H1 (cell line): ENCODE measurements around the gene GFPT1. TPM values are rescaled to one million over a fixed set of nuclear protein-coding genes. Genes with fewer than 3 reads are reported as not detected.

ENCODE experiments used
- CTCF ChIA-PET: fragments of 300-600 bp; sonication (Branson Sonifier 250); formaldehyde crosslinking; loops from one replicate; lab custom pipeline; 2021; ENCODE audit not compliant: partially characterized antibody; lab: Charles Lee
- POLR2A ChIA-PET: fragments of 300-600 bp; sonication (Branson Sonifier 250); formaldehyde crosslinking; loops from one replicate; lab custom pipeline; 2021; ENCODE audit warnings: inconsistent platforms; ENCODE audit not compliant: partially characterized antibody; lab: Charles Lee
- DNase-seq, 2 experiments: peaks; one replicate each; pipeline versions ENCODE4 v3.0.0 to v3.0.0-alpha.2; 2010 to 2022; ENCODE audit warnings: low spot score in 2 of 2, low read depth in 1 of 2, mixed read lengths in 1 of 2
- FAIRE-seq: peaks from 2 replicates; lab custom pipeline; 2011; peaks lifted over from hg19 to GRCh38; lab: Jason Lieb, UNC
- H2AFZ ChIP-seq: 2 replicates; pipeline ENCODE4 v1.8.1; 2012; ENCODE audit warnings: low read length, inconsistent platforms
- H2AK5ac ChIP-seq: 2 replicates; pipeline ENCODE4 v1.6.1; 2013; ENCODE audit warnings: low read depth, low read length
- H2BK120ac ChIP-seq: replicated peaks from 2 replicates; pipeline ENCODE3; 2013; ENCODE audit warnings: low read depth, low read length, inconsistent platforms
- H2BK12ac ChIP-seq: 2 replicates; pipeline ENCODE4 v1.6.1; 2013; ENCODE audit warnings: low read depth, low read length
- H2BK15ac ChIP-seq: 2 replicates; pipeline ENCODE4 v1.6.1; 2013; ENCODE audit warnings: low read length
- H2BK20ac ChIP-seq: 2 replicates; pipeline ENCODE4 v1.6.1; 2013; ENCODE audit warnings: low read length
- H2BK5ac ChIP-seq: 2 replicates; pipeline ENCODE4 v1.6.1; 2013; ENCODE audit warnings: low read depth, low read length
- H3K14ac ChIP-seq: 2 replicates; pipeline ENCODE4 v1.6.1; 2013; ENCODE audit warnings: inconsistent platforms; ENCODE audit not compliant: insufficient read length
- H3K18ac ChIP-seq: 2 replicates; pipeline ENCODE4 v1.6.1; 2013; ENCODE audit warnings: low read length; ENCODE audit errors: extremely low read depth
- H3K23ac ChIP-seq: 2 replicates; pipeline ENCODE4 v1.6.1; 2013; ENCODE audit warnings: inconsistent platforms; ENCODE audit not compliant: insufficient read length
- H3K23me2 ChIP-seq: 2 replicates; pipeline ENCODE4 v1.6.1; 2013; ENCODE audit warnings: low read depth, low read length
- H3K27ac ChIP-seq: 2 replicates; pipeline ENCODE4 v1.6.1; 2011; ENCODE audit warnings: low read depth, low read length, inconsistent platforms
- H3K27me3 ChIP-seq, 4 experiments: replicated peaks in 1 of 4; 1 replicate in 1 of 4; 2 replicates in 3 of 4; pipeline versions ENCODE4 v1.6.1 to v1.8.1; 2011 to 2013; ENCODE audit warnings: low read length in 3 of 4, mild to moderate bottlenecking in 3 of 4, inconsistent platforms in 2 of 4, mixed read lengths in 2 of 4, moderate library complexity in 1 of 4; ENCODE audit not compliant: control insufficient read depth in 3 of 4, insufficient read depth in 3 of 4; ENCODE audit errors: extremely low read depth in 1 of 4
- H3K36me3 ChIP-seq, 4 experiments: 2 replicates each; pipeline versions ENCODE4 v1.6.1 to v1.8.1; 2011 to 2013; ENCODE audit warnings: mild to moderate bottlenecking in 4 of 4, low read length in 3 of 4, moderate library complexity in 2 of 4, control low read depth in 1 of 4, inconsistent platforms in 1 of 4; ENCODE audit not compliant: insufficient read depth in 4 of 4, control insufficient read depth in 2 of 4
- H3K4ac ChIP-seq: replicated peaks from 2 replicates; pipeline ENCODE3; 2013; ENCODE audit warnings: low read length, low read depth, mixed read lengths, inconsistent platforms; ENCODE audit not compliant: insufficient read length
- H3K4me1 ChIP-seq, 4 experiments: replicated peaks in 1 of 4; 1 replicate in 1 of 4; 2 replicates in 3 of 4; pipeline versions ENCODE4 v1.6.1 to v1.8.1; 2011 to 2013; ENCODE audit warnings: low read length in 3 of 4, inconsistent platforms in 2 of 4, mixed read lengths in 1 of 4; ENCODE audit not compliant: insufficient read depth in 4 of 4, control insufficient read depth in 3 of 4
- H3K4me2 ChIP-seq, 2 experiments: 2 replicates each; pipeline versions ENCODE4 v1.6.1 to v1.8.1; 2011 to 2013; ENCODE audit warnings: low read depth in 2 of 2, low read length in 2 of 2, control low read depth in 1 of 2, inconsistent platforms in 1 of 2, mild to moderate bottlenecking in 1 of 2; ENCODE audit not compliant: insufficient read depth in 1 of 2
- H3K4me3 ChIP-seq, 4 experiments: fragments of 200-600, 300-600 bp in 1 of 4; sonication (generic), shearing (Covaris generic), sonication (Bioruptor Twin) in 1 of 4; 2 replicates each; pipeline versions ENCODE4 v1.5.1 to v1.8.1; 2011 to 2016; ENCODE audit warnings: low read length in 4 of 4, low read depth in 3 of 4, control low read depth in 2 of 4, inconsistent platforms in 2 of 4, mild to moderate bottlenecking in 2 of 4, mixed read lengths in 1 of 4, moderate library complexity in 1 of 4; ENCODE audit not compliant: insufficient read depth in 2 of 4; ENCODE audit errors: extremely low read depth in 1 of 4
- H3K56ac ChIP-seq: replicated peaks from 2 replicates; pipeline ENCODE3; 2013; ENCODE audit warnings: low read depth, mild to moderate bottlenecking, mixed read lengths, low read length, inconsistent platforms; ENCODE audit not compliant: insufficient read length
- H3K79me1 ChIP-seq: 2 replicates; pipeline ENCODE4 v1.6.1; 2013; ENCODE audit warnings: low read depth, low read length, control low read depth
- H3K79me2 ChIP-seq, 2 experiments: 2 replicates each; pipeline versions ENCODE4 v1.6.1 to v1.8.1; 2012 to 2013; ENCODE audit warnings: low read length in 2 of 2, mild to moderate bottlenecking in 2 of 2, inconsistent platforms in 1 of 2; ENCODE audit not compliant: insufficient read depth in 2 of 2, control insufficient read depth in 1 of 2
- H3K9ac ChIP-seq, 4 experiments: replicated peaks in 1 of 4; 1 replicate in 1 of 4; 2 replicates in 3 of 4; pipeline versions ENCODE4 v1.6.1 to v1.8.1; 2011 to 2013; ENCODE audit warnings: low read depth in 3 of 4, low read length in 3 of 4, control low read depth in 2 of 4, mild to moderate bottlenecking in 2 of 4, moderate library complexity in 2 of 4, inconsistent platforms in 1 of 4; ENCODE audit errors: extremely low read depth in 1 of 4
- H3K9me3 ChIP-seq, 2 experiments: 2 replicates each; pipeline versions ENCODE4 v1.6.1 to v1.8.1; 2012 to 2013; ENCODE audit warnings: mild to moderate bottlenecking in 2 of 2, moderate library complexity in 2 of 2, control low read depth in 1 of 2, inconsistent platforms in 1 of 2, low read depth in 1 of 2, low read length in 1 of 2, mixed read lengths in 1 of 2; ENCODE audit not compliant: insufficient read depth in 2 of 2
- H4K20me1 ChIP-seq, 2 experiments: replicated peaks in 1 of 2; 2 replicates each; pipeline versions ENCODE3 to v1.8.1; 2011 to 2013; ENCODE audit warnings: inconsistent platforms in 2 of 2, low read length in 2 of 2, mild to moderate bottlenecking in 1 of 2; ENCODE audit not compliant: insufficient read depth in 2 of 2, control insufficient read depth in 1 of 2
- H4K5ac ChIP-seq: 2 replicates; pipeline ENCODE4 v1.6.1; 2013; ENCODE audit warnings: low read length, low read depth, mixed read lengths, inconsistent platforms; ENCODE audit not compliant: insufficient read length
- H4K8ac ChIP-seq: 2 replicates; pipeline ENCODE4 v1.8.0; 2013; ENCODE audit warnings: mild to moderate bottlenecking, moderate library complexity, low read length, inconsistent platforms; ENCODE audit not compliant: insufficient read depth; ENCODE audit errors: extremely low read depth
- H4K91ac ChIP-seq: replicated peaks from 2 replicates; pipeline ENCODE3; 2013; ENCODE audit warnings: low read length, mixed read lengths, inconsistent platforms; ENCODE audit not compliant: insufficient read length
- ASH2L ChIP-seq: fragments of 200-600, 300-600 bp; sonication (generic); IDR thresholded peaks from one replicate; pipeline ENCODE4 v1.7.1; 2017; ENCODE audit warnings: low read length
- BCL11A ChIP-seq, 2 experiments: IDR thresholded peaks; one replicate each; pipeline ENCODE4 v1.6.1; 2011; ENCODE audit warnings: low read depth in 2 of 2, low read length in 2 of 2, mild to moderate bottlenecking in 2 of 2
- BRCA1 ChIP-seq: IDR thresholded peaks from 2 replicates; pipeline ENCODE4 v1.6.1; 2012; ENCODE audit warnings: low read depth, low read length, improper control_type of control experiment
- EGR1 ChIP-seq: IDR thresholded peaks from 2 replicates; pipeline ENCODE4 v1.6.1; 2011; ENCODE audit warnings: low read depth, low read length, borderline replicate concordance
- GTF2F1 ChIP-seq: IDR thresholded peaks from 2 replicates; pipeline ENCODE4 v1.6.1; 2012; ENCODE audit warnings: low read depth, low read length, improper control_type of control experiment, borderline replicate concordance
- HDAC2 ChIP-seq, 2 experiments: fragments of 300-600 bp in 1 of 2; sonication (generic) in 1 of 2; IDR thresholded peaks; 2 replicates each; pipeline ENCODE4 v1.6.1; 2011 to 2012; ENCODE audit warnings: low read depth in 2 of 2, low read length in 2 of 2, mild to moderate bottlenecking in 2 of 2, moderate library complexity in 2 of 2, borderline replicate concordance in 1 of 2, inconsistent platforms in 1 of 2
- JUN ChIP-seq: IDR thresholded peaks from 2 replicates; pipeline ENCODE4 v1.6.1; 2011; ENCODE audit warnings: low read depth, mild to moderate bottlenecking, improper control_type of control experiment, low read length
- POLR2AphosphoS5 ChIP-seq: IDR thresholded peaks from 2 replicates; pipeline ENCODE4 v1.6.1; 2011; ENCODE audit warnings: low read depth, low read length
- SIRT6 ChIP-seq: IDR thresholded peaks from one replicate; pipeline ENCODE4 v1.7.1; 2012; ENCODE audit warnings: low read length, inconsistent platforms
- SP1 ChIP-seq: IDR thresholded peaks from 2 replicates; pipeline ENCODE4 v1.6.1; 2011; ENCODE audit warnings: low read depth, low read length
- SP2 ChIP-seq: IDR thresholded peaks from 2 replicates; pipeline ENCODE4 v1.6.1; 2012; ENCODE audit warnings: mild to moderate bottlenecking, low read length, inconsistent platforms
- SP4 ChIP-seq: IDR thresholded peaks from 2 replicates; pipeline ENCODE4 v1.6.1; 2012; ENCODE audit warnings: low read length, inconsistent platforms
- SUZ12 ChIP-seq: fragments of 200-600 bp; sonication (generic); IDR thresholded peaks from 2 replicates; pipeline ENCODE4 v1.6.1; 2012; ENCODE audit warnings: mild to moderate bottlenecking, inconsistent platforms, low read length, moderate library complexity, mixed read lengths
- USF2 ChIP-seq: IDR thresholded peaks from 2 replicates; pipeline ENCODE4 v1.6.1; 2011; ENCODE audit warnings: low read length, improper control_type of control experiment
- ZNF274 ChIP-seq: IDR thresholded peaks from 2 replicates; pipeline ENCODE4 v1.7.0; 2012; ENCODE audit warnings: low read length, borderline replicate concordance; ENCODE audit errors: extremely low read depth
- WGBS, 2 experiments: shearing (Covaris generic) in 1 of 2; methylation state at CpG; one replicate each; pipeline versions ENCODE4 v1.1.6 to v1.1.7; 2013 to 2015; ENCODE audit warnings: low lambda C conversion rate in 2 of 2, mixed read lengths in 2 of 2, inconsistent platforms in 1 of 2, low coverage in 1 of 2, missing lambda C conversion rate in 1 of 2; ENCODE audit not compliant: insufficient replicate concordance in 2 of 2, insufficient coverage in 1 of 2, insufficient read length in 1 of 2; ENCODE audit errors: extremely low coverage in 1 of 2, missing lambda C conversion rate in 1 of 2; 5-methylcytosine and 5-hydroxymethylcytosine counted together
- polyA plus RNA-seq, 7 experiments: library from polyadenylated mRNA; depleted of rRNA in 3 of 7; stranded (reverse) in 5 of 7; unstranded in 2 of 7; fragments of >200 nt in 5 of 7; fragments of 200-250 nt in 2 of 7; gene quantifications; 1 replicate in 5 of 7; 2 replicates in 1 of 7; 4 replicates in 1 of 7; pipeline versions ENCODE4 v1.2.1 to v1.2.3, GENCODE V29; 2011 to 2013; ENCODE audit warnings: missing spikeins in 2 of 7, mixed read lengths in 2 of 7
- total RNA-seq: library from RNA; stranded (reverse); fragmentation: NEBNext Ultra II Directional; extraction: Animal tissue kit (Norgen Biotek cat#: 25700); gene quantifications from 2 replicates; pipeline ENCODE4 v1.2.1, GENCODE V29; 2021

GFPT1 gene
- total and polyA plus RNA-seq, 2 of the 8 experiments (the other 6 are each of a cell fraction or from before 2014, with no cell fraction given) = 13.3 to 76.2 TPM

- Histone ChIP-seq H3K9me3 (no peaks in the 10 kb centered on the region), H3K56ac (no peak overlapping the region), H2AFZ (no peak overlapping the region), H2BK5ac (no peak overlapping the region), H3K23ac (no peak overlapping the region), H3K14ac (no peak overlapping the region), H2AK5ac (no peak overlapping the region), H3K27ac (no peak overlapping the region), H2BK20ac (no peak overlapping the region), H3K4me2 (no peak overlapping the region), H4K5ac (no peak overlapping the region), H3K4ac (no peak overlapping the region), H3K4me1 (peaks cover 0 to 6% (median 2%) of the 10 kb centered on the region in 4 experiments; a peak in 2 of 7 replicates), H3K36me3 (peaks cover 0 to 68% (median 20%) of the 10 kb centered on the region in 4 experiments; a peak in 7 of 8 replicates), H3K79me2 (no peaks in the 10 kb centered on the region), H3K79me1 (no peaks in the 10 kb centered on the region; the same call in 1 of the 2 replicates), H2BK15ac (no peak overlapping the region), H3K18ac (no peak overlapping the region), H2BK120ac (no peak overlapping the region), H3K4me3 (no peak overlapping the region), H3K27me3 (no peaks in the 10 kb centered on the region), H4K20me1 (no peaks in the 10 kb centered on the region), H4K8ac (no peak overlapping the region; the same call in 1 of the 2 replicates), H3K9ac (no peak overlapping the region), H4K91ac (no peak overlapping the region), H3K23me2 (no peaks in the 10 kb centered on the region), H2BK12ac (no peak overlapping the region)
- DNase-seq = no peak
- no peak for FAIRE-seq
- CTCF ChIA-PET = no interaction called here
- 99% methylated on average over 5 of the region's 5 CpGs; no CpG with 5 or more reads in 1 of the 2 experiments for WGBS, 2 experiments
- POLR2A ChIA-PET = no interaction called here
- TF ChIP-seq HDAC2 (IDR thresholded peaks at IDR 0.05; ENCODE audit: borderline replicate concordance in 1 of 2, low read depth in 2 of 2, low read length in 2 of 2) (no peak), BCL11A (IDR thresholded peaks at IDR 0.05; ENCODE audit: low read depth in 2 of 2, low read length in 2 of 2) (no peak), SP1 (no peak), JUN (no peak), SUZ12 (no peak), BRCA1 (no peak), GTF2F1 (no peak), SIRT6 (no peak), SP2 (no peak), ZNF274 (no peak), SP4 (no peak), USF2 (no peak), POLR2AphosphoS5 (no peak), ASH2L (no peak), EGR1 (no peak)
These were observed 30.6 kb downstream of the GFPT1 start for GRCh38 chr2:69356471-69356870.
